ENCODE results near the gene ADAT1.

Gene ADAT1

GRCh38 chr16:75575958-75576357 lies 47.1 kb downstream of the ADAT1 start:
- no peak for DNase-seq (ENCODE audit: low spot score)

- no peak for DNase-seq (ENCODE audit: low spot score)
These were observed 49.1 kb downstream of the ADAT1 start for GRCh38 chr16:75573955-75574354.

GRCh38 chr16:75572864-75573542 lies 50.1 kb downstream of the ADAT1 start:
- no peak for DNase-seq (ENCODE audit: low spot score)

- no peak for DNase-seq (ENCODE audit: low spot score)
These were observed 52.5 kb downstream of the ADAT1 start for GRCh38 chr16:75570396-75571065.

- DNase-seq (ENCODE audit: low spot score) = no peak
These were observed 55.2 kb downstream of the ADAT1 start for GRCh38 chr16:75567911-75568310.

GRCh38 chr16:75566758-75567255 lies 56.3 kb downstream of the ADAT1 start:
- DNase-seq (ENCODE audit: low spot score) = peak; percentile 26

GRCh38 chr16:75566040-75566757 lies 56.9 kb downstream of the ADAT1 start, which contains the start of gene GABARAPL2:
GABARAPL2 (plus strand) TSS chr16:75566379; CDS start chr16:75566487, 108 bp downstream.
- DNase-seq (ENCODE audit: low spot score) = peak; percentile 84

GRCh38 chr16:75565640-75566039 lies 57.4 kb downstream of the ADAT1 start:
- no peak for DNase-seq (ENCODE audit: low spot score)

- no peak for DNase-seq (ENCODE audit: low spot score)
These were observed 63.3 kb downstream of the ADAT1 start for GRCh38 chr16:75559564-75560372.

- no peak for DNase-seq (ENCODE audit: low spot score)
These were observed 64.2 kb downstream of the ADAT1 start for GRCh38 chr16:75558846-75559401.

- DNase-seq (ENCODE audit: low spot score) = no peak
These were observed 66.6 kb downstream of the ADAT1 start for GRCh38 chr16:75556431-75556950.

- DNase-seq (ENCODE audit: low spot score) = peak; percentile 95
These were observed 67.2 kb downstream of the ADAT1 start, which contains the start of gene TMEM231 for GRCh38 chr16:75555707-75556430. TMEM231 (minus strand) TSS chr16:75556252; CDS start chr16:75556209, 43 bp downstream.

- DNase-seq (ENCODE audit: low spot score) = peak; percentile 72
These were observed 67.8 kb downstream of the ADAT1 start for GRCh38 chr16:75555213-75555706.

- no peak for DNase-seq (ENCODE audit: low spot score)
These were observed 70.1 kb downstream of the ADAT1 start for GRCh38 chr16:75552951-75553350.

- peak; percentile 84 for DNase-seq (ENCODE audit: low spot score)
These were observed 72.8 kb downstream of the ADAT1 start for GRCh38 chr16:75550211-75550662.
